ENCODE results near the gene SENP5.

- TF ChIP-seq CTCF (IDR thresholded peaks at IDR 0.05) (no peak), POLR2A (IDR thresholded peaks at IDR 0.05) (no peak)
Measured at GRCh38 chr3:196962930-196963630, 95.4 kb downstream of the SENP5 start.
